ENCODE results near the gene TMED8.
A peak's percentile ranks its signal among the peaks of the same experiment; 100 is the strongest.

DNA sequence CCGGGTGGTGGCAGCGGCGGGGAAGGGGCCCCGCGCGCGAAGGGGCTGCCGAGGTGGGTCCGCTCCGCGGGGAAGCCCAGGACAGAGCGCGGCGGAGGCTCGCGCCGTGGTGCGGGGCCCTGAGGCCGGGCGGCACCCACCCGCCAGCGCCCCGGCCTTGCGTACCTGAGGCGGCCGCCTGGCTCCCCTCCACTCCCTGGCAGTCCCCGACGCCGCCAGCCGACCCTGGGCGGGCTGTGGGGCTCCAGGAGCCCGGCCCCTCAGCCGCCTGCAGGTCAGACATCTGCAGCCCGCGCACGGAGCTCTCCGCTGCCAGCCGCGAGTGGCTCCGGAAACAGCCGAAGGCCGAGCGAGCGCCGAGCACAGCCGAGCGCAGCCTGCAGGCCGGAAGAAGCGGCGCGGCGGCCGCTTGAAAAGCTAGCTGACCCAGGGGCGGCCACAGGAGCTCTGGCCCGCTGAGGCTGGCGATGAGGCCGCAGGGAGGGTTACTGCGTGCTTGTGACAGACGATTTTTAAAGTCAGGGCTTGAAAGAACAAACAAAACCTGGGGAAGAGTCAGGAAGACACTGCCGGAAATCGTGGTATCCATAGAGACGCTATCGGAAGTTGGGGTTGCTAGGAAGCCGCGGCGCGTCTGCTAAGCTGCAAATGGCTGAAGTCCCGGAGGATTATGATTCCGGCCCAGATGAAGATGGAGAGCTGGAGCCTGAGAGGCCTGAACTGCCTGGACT, at the start of gene TMED8, which contains the start of gene SAMD15:
- TF ChIP-seq POLR2A (IDR thresholded peaks at IDR 0.05) (peak; percentile 31), POLR2AphosphoS5 (IDR thresholded peaks at IDR 0.05) (peak; percentile 80)
- TF ChIP-seq, protein P1, sequence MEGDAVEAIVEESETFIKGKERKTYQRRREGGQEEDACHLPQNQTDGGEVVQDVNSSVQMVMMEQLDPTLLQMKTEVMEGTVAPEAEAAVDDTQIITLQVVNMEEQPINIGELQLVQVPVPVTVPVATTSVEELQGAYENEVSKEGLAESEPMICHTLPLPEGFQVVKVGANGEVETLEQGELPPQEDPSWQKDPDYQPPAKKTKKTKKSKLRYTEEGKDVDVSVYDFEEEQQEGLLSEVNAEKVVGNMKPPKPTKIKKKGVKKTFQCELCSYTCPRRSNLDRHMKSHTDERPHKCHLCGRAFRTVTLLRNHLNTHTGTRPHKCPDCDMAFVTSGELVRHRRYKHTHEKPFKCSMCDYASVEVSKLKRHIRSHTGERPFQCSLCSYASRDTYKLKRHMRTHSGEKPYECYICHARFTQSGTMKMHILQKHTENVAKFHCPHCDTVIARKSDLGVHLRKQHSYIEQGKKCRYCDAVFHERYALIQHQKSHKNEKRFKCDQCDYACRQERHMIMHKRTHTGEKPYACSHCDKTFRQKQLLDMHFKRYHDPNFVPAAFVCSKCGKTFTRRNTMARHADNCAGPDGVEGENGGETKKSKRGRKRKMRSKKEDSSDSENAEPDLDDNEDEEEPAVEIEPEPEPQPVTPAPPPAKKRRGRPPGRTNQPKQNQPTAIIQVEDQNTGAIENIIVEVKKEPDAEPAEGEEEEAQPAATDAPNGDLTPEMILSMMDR (IDR thresholded peaks at IDR 0.05), result peak in 2 of 4 experiments; percentile 43 to 48
